Esophagus squamous epithelium (tissue), 5 donors: Measurements from ENCODE around the gene BIRC6. TPM values are rescaled to one million over a fixed set of nuclear protein-coding genes. Genes with fewer than 3 reads are reported as not detected.

Experiments used
- DNase-seq: peaks from one replicate; lab custom pipeline; 2025; lab: John Stamatoyannopoulos, UW
- H3K27ac ChIP-seq, 4 donors: fragments of 200-600 bp; sonication (generic); one replicate each; pipeline ENCODE4 v1.5.1; 2016 to 2019; ENCODE audit warnings: mild to moderate bottlenecking in 1 of 4
- H3K27me3 ChIP-seq, 4 donors: fragments of 200-600 bp; sonication (generic); 1 replicate in 3 of 4; 2 replicates in 1 of 4; pipeline versions ENCODE4 v1.5.1 to v1.6.0; 2017 to 2021; ENCODE audit warnings: antibody characterized with exemption in 1 of 4
- H3K36me3 ChIP-seq, 3 donors: fragments of 200-600 bp; sonication (generic); one replicate each; pipeline ENCODE4 v1.5.1; 2016 to 2019
- H3K4me1 ChIP-seq, 3 donors: fragments of 200-600 bp; sonication (generic); one replicate each; pipeline ENCODE4 v1.5.1; 2017 to 2019
- H3K4me3 ChIP-seq, 4 donors: fragments of 200-600 bp; sonication (generic); 1 replicate in 3 of 4; 2 replicates in 1 of 4; pipeline ENCODE4 v1.5.1; 2016 to 2019; ENCODE audit warnings: mild to moderate bottlenecking in 2 of 4, moderate library complexity in 1 of 4
- H3K9me3 ChIP-seq, 3 donors: fragments of 200-600 bp; sonication (generic); one replicate each; pipeline ENCODE4 v1.5.1; 2016 to 2019
- CTCF ChIP-seq, 6 experiments: fragments of 450-650 bp in 4 of 6; fragments of 200-600 bp in 2 of 6; sonication (generic) in 2 of 6; IDR thresholded peaks; one replicate each; pipeline ENCODE4 v1.5.1; 2016 to 2019; ENCODE audit warnings: antibody characterized with exemption in 6 of 6, mild to moderate bottlenecking in 4 of 6, moderate library complexity in 4 of 6
- POLR2A ChIP-seq, 4 donors: fragments of 450-650 bp; IDR thresholded peaks; one replicate each; pipeline ENCODE4 v1.6.1; 2017; ENCODE audit warnings: antibody characterized with exemption in 4 of 4, mild to moderate bottlenecking in 4 of 4, moderate library complexity in 3 of 4
- WGBS, 2 donors: methylation state at CpG; one replicate each; pipeline ENCODE4 v1.1.5; 2018; 5-methylcytosine and 5-hydroxymethylcytosine counted together
- intact Hi-C: fragments of 100-400 bp; cut with DNase I; formaldehyde crosslinking; loops from one replicate; pipeline ENCODE4 v1.15.0; 2022
- total RNA-seq, 4 donors: library from RNA; depleted of rRNA; stranded (reverse); fragments of >200 nt; gene quantifications; one replicate each; pipeline ENCODE4 v1.1.0, GENCODE V29; 2016
- donor health status: DM: yes; HTN: yes; CAD: no.

Gene BIRC6
- total RNA-seq, 4 donors from 2014 or later = 56.7 to 120 (median 76.6) TPM

- TF ChIP-seq POLR2A (IDR thresholded peaks at IDR 0.05) (no peak), CTCF (IDR thresholded peaks at IDR 0.05) (no peak)
- no peaks in the 10 kb centered on the region for H3K9me3 ChIP-seq
- H3K27ac ChIP-seq = no peak overlapping the region
- H3K36me3 ChIP-seq = peaks cover 0 to 100% (median 4%) of the 10 kb centered on the region in 3 donors
- H3K4me3 ChIP-seq = no peak overlapping the region
- intact Hi-C loops = no loop called here
- no peaks in the 10 kb centered on the region for H3K27me3 ChIP-seq
- H3K4me1 ChIP-seq = no peaks in the 10 kb centered on the region
- 81 to 93% methylated on average over 1 of the region's 1 CpG for WGBS, 2 donors
- no peak for DNase-seq
Measured at GRCh38 chr2:32614084-32614483, 257.3 kb downstream of the BIRC6 start.

GRCh38 chr2:32617599-32618189, 260.9 kb downstream of the BIRC6 start:
- H3K27ac ChIP-seq = no peak overlapping the region
- intact Hi-C loops = no loop called here
- peaks cover 0 to 90% (median 4%) of the 10 kb centered on the region in 3 donors for H3K36me3 ChIP-seq
- 70 to 78% methylated on average over 2 to 5 of the region's 5 CpGs for WGBS, 2 donors
- no peak overlapping the region for H3K4me3 ChIP-seq
- no peak for DNase-seq
- peaks cover 0 to 6% (median 0%) of the 10 kb centered on the region in 3 donors for H3K4me1 ChIP-seq
- no peaks in the 10 kb centered on the region for H3K9me3 ChIP-seq
- no peaks in the 10 kb centered on the region for H3K27me3 ChIP-seq
- no peak for TF ChIP-seq POLR2A (IDR thresholded peaks at IDR 0.05)
- TF ChIP-seq CTCF (IDR thresholded peaks at IDR 0.05) = no peak

- Histone ChIP-seq H3K36me3 (peaks cover 0 to 44% (median 0%) of the 10 kb centered on the region in 3 donors), H3K9me3 (no peaks in the 10 kb centered on the region), H3K27ac (peak overlapping the region in 2 of 4 donors; percentile 31 to 33), H3K4me3 (no peak overlapping the region), H3K4me1 (peaks cover 0 to 19% (median 0%) of the 10 kb centered on the region in 3 donors), H3K27me3 (no peaks in the 10 kb centered on the region)
- TF ChIP-seq CTCF (IDR thresholded peaks at IDR 0.05) (no peak), POLR2A (IDR thresholded peaks at IDR 0.05) (no peak)
- 58 to 65% methylated on average over 2 of the region's 2 CpGs for WGBS, 2 donors
- DNase-seq = no peak
- intact Hi-C loops = no loop called here
Measured at GRCh38 chr2:32622570-32623310, 265.9 kb downstream of the BIRC6 start.

GRCh38 chr2:32623311-32623706, 266.5 kb downstream of the BIRC6 start:
- Histone ChIP-seq H3K9me3 (no peaks in the 10 kb centered on the region), H3K27ac (peak overlapping the region in 1 of 4 donors; percentile 33), H3K27me3 (no peaks in the 10 kb centered on the region), H3K36me3 (peaks cover 0 to 38% (median 0%) of the 10 kb centered on the region in 3 donors), H3K4me3 (no peak overlapping the region), H3K4me1 (peaks cover 0 to 21% (median 0%) of the 10 kb centered on the region in 3 donors)
- WGBS, 2 donors = 85 to 91% methylated on average over 6 of the region's 6 CpGs
- intact Hi-C loops = no loop called here
- no peak for DNase-seq
- TF ChIP-seq POLR2A (IDR thresholded peaks at IDR 0.05) (no peak), CTCF (IDR thresholded peaks at IDR 0.05) (no peak)

GRCh38 chr2:32624812-32625211, 268.0 kb downstream of the BIRC6 start:
- TF ChIP-seq POLR2A (IDR thresholded peaks at IDR 0.05) (no peak), CTCF (IDR thresholded peaks at IDR 0.05) (no peak)
- peaks cover 0 to 26% (median 0%) of the 10 kb centered on the region in 3 donors for H3K36me3 ChIP-seq

More at GRCh38 chr2:32624812-32625211, 268.0 kb downstream of the BIRC6 start:
- Histone ChIP-seq H3K27ac (no peak overlapping the region), H3K4me1 (peaks cover 4 to 36% (median 5%) of the 10 kb centered on the region in 3 donors), H3K27me3 (no peaks in the 10 kb centered on the region), H3K9me3 (no peaks in the 10 kb centered on the region), H3K4me3 (no peak overlapping the region)
- intact Hi-C loops = no loop called here
- WGBS, 2 donors = 75% methylated on average over 3 of the region's 3 CpGs
- DNase-seq = no peak
